ENCODE measurements around the gene TIMM23B.
"Not testable (repeated sequence)": the region's sequence is repeated elsewhere in the genome, so short reads cannot be mapped to it uniquely, and the experiment has no call there.

DNA sequence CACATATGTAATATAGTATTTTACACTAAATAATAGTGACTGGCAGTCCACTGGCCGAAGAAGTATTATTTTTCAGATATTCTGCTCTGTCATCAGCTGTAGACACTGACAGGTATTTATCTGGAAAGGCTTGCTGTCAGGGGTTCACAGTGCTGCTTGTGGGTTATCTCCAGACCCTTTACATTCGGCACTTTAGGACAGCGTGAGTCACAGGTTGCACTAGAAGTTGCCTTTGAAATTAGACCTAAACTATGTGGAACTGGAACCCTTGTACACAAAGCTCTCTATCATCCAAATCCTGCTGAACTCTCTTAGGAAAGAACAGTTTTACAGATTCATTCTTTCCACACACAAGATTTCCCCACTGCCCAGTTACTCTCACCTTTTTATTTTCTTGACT is 30.2 kb downstream of the TIMM23B start:
- TF ChIP-seq, protein P1, sequence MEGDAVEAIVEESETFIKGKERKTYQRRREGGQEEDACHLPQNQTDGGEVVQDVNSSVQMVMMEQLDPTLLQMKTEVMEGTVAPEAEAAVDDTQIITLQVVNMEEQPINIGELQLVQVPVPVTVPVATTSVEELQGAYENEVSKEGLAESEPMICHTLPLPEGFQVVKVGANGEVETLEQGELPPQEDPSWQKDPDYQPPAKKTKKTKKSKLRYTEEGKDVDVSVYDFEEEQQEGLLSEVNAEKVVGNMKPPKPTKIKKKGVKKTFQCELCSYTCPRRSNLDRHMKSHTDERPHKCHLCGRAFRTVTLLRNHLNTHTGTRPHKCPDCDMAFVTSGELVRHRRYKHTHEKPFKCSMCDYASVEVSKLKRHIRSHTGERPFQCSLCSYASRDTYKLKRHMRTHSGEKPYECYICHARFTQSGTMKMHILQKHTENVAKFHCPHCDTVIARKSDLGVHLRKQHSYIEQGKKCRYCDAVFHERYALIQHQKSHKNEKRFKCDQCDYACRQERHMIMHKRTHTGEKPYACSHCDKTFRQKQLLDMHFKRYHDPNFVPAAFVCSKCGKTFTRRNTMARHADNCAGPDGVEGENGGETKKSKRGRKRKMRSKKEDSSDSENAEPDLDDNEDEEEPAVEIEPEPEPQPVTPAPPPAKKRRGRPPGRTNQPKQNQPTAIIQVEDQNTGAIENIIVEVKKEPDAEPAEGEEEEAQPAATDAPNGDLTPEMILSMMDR (IDR thresholded peaks at IDR 0.05) = not testable (repeated sequence)
- not testable (repeated sequence) for TF ChIP-seq POLR2A (IDR thresholded peaks at IDR 0.05); EP300 (IDR thresholded peaks at IDR 0.05; ENCODE audit: low read depth)
